ENCODE data around the gene ECSCR.

The ECSCR gene

GRCh38 chr5:139474890-139475791, 12.6 kb upstream of the ECSCR start:
- H3K4me3 ChIP-seq (ENCODE audit: low read depth, low read length), result no peak overlapping the region

- no peak overlapping the region for H3K4me3 ChIP-seq (ENCODE audit: low read depth, low read length)
Measured at GRCh38 chr5:139473565-139473964, 11.0 kb upstream of the ECSCR start.

- no peak overlapping the region for H3K4me3 ChIP-seq (ENCODE audit: low read depth, low read length)
Measured at GRCh38 chr5:139473105-139473504, 10.6 kb upstream of the ECSCR start.

- no peak overlapping the region for H3K4me3 ChIP-seq (ENCODE audit: low read depth, low read length)
Measured at GRCh38 chr5:139472386-139473030, 10.0 kb upstream of the ECSCR start.

GRCh38 chr5:139470821-139471300, 8.3 kb upstream of the ECSCR start, which contains the start of gene SMIM33:
SMIM33 (plus strand) TSS chr5:139471004; CDS start chr5:139471122, 118 bp downstream.
- H3K4me3 ChIP-seq (ENCODE audit: low read depth, low read length), result no peak within 1 kb of the TSS

- H3K4me3 ChIP-seq (ENCODE audit: low read depth, low read length), result no peak overlapping the region
Measured at GRCh38 chr5:139468421-139468931, 5.9 kb upstream of the ECSCR start.

- H3K4me3 ChIP-seq (ENCODE audit: low read depth, low read length), result no peak overlapping the region
Measured at GRCh38 chr5:139461698-139462097, 845 bp downstream of the ECSCR start.

- no peak overlapping the region for H3K4me3 ChIP-seq (ENCODE audit: low read depth, low read length)
Measured at GRCh38 chr5:139461176-139461575, 1.4 kb downstream of the ECSCR start.

- H3K4me3 ChIP-seq (ENCODE audit: low read depth, low read length), result no peak overlapping the region
Measured at GRCh38 chr5:139460455-139460854, 2.1 kb downstream of the ECSCR start.

GRCh38 chr5:139459451-139459934, 3.0 kb downstream of the ECSCR start:
- H3K4me3 ChIP-seq (ENCODE audit: low read depth, low read length), result no peak overlapping the region

GRCh38 chr5:139458580-139459407, 3.7 kb downstream of the ECSCR start:
- no peak overlapping the region for H3K4me3 ChIP-seq (ENCODE audit: low read depth, low read length)

- no peak overlapping the region for H3K4me3 ChIP-seq (ENCODE audit: low read depth, low read length)
Measured at GRCh38 chr5:139457653-139458306, 4.8 kb downstream of the ECSCR start.

GRCh38 chr5:139457241-139457640, 5.3 kb downstream of the ECSCR start:
- no peak overlapping the region for H3K4me3 ChIP-seq (ENCODE audit: low read depth, low read length)

GRCh38 chr5:139456776-139457175, 5.8 kb downstream of the ECSCR start:
- H3K4me3 ChIP-seq (ENCODE audit: low read depth, low read length), result no peak overlapping the region

- H3K4me3 ChIP-seq (ENCODE audit: low read depth, low read length), result no peak overlapping the region
Measured at GRCh38 chr5:139454568-139455290, 7.8 kb downstream of the ECSCR start.

GRCh38 chr5:139453683-139454567, 8.6 kb downstream of the ECSCR start:
- no peak overlapping the region for H3K4me3 ChIP-seq (ENCODE audit: low read depth, low read length)

GRCh38 chr5:139451878-139452660, 10.5 kb downstream of the ECSCR start:
- no peak overlapping the region for H3K4me3 ChIP-seq (ENCODE audit: low read depth, low read length)

GRCh38 chr5:139451176-139451575, 11.4 kb downstream of the ECSCR start:
- H3K4me3 ChIP-seq (ENCODE audit: low read depth, low read length), result no peak overlapping the region

Measured in iPS-11a (cell line).